ENCODE data around the gene NOL9. TPM values are rescaled to one million over a fixed set of nuclear protein-coding genes. Genes with fewer than 3 reads are reported as not detected.

NOL9 gene
- total and polyA plus RNA-seq, 2 of the 13 experiments (the other 11 are each of a cell fraction or from before 2014, with no cell fraction given): 18.0 to 24.7 TPM

DNA sequence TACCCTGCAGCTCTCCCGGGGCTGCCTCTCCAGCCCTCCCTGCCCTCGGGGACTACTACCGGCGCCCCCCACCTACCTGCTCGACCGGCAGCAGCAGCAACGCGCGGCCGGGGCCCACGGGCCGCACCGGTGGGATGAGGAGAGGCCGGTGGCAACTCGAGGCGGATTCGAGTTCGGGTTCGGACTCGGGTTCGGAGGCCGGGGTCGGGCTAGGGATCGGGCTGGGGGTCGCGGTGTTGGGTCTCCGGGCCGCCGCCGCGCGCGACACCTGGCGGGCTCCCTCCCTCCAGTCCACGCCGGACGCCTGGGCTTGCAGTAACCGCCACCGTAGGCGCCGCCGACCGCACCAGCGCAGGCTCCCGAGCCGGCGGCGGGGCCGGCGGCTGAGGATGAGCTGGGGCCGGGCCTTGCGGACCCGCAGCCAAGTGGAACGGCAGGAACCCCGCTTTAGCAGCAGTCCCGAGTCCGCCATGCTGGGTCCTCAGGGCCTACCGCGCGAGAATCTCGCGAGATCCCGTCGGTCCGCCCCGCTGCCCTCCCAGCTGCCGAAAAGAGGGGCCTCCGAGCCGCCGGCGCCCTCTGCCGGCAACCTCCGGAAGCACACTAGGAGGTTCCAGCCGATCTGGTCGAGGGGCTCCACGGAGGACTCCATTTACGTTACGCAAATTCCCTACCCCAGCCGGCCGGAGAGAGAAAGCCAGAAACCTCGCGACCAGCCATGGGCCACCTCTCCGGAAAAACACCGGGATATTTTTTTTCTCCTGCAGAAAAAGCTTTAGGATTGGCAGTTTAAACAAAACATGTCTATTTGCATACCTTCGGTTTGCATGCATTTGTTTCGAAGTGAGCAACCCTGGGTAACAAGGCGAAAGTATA, at the start of gene NOL9 (continued):
- TF ChIP-seq, protein P1, sequence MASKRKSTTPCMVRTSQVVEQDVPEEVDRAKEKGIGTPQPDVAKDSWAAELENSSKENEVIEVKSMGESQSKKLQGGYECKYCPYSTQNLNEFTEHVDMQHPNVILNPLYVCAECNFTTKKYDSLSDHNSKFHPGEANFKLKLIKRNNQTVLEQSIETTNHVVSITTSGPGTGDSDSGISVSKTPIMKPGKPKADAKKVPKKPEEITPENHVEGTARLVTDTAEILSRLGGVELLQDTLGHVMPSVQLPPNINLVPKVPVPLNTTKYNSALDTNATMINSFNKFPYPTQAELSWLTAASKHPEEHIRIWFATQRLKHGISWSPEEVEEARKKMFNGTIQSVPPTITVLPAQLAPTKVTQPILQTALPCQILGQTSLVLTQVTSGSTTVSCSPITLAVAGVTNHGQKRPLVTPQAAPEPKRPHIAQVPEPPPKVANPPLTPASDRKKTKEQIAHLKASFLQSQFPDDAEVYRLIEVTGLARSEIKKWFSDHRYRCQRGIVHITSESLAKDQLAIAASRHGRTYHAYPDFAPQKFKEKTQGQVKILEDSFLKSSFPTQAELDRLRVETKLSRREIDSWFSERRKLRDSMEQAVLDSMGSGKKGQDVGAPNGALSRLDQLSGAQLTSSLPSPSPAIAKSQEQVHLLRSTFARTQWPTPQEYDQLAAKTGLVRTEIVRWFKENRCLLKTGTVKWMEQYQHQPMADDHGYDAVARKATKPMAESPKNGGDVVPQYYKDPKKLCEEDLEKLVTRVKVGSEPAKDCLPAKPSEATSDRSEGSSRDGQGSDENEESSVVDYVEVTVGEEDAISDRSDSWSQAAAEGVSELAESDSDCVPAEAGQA (IDR thresholded peaks at IDR 0.05; ENCODE audit: low read depth): peak; percentile 83
- TF ChIP-seq, protein P1 (CRISPR knock-in tag; IDR thresholded peaks at IDR 0.05; ENCODE audit: borderline replicate concordance): 0 out of 2 replicates have a peak, but pooled peaks have one; percentile 73
- TF ChIP-seq ZNF333 (CRISPR knock-in tag; IDR thresholded peaks at IDR 0.05; ENCODE audit: borderline replicate concordance) (peak; percentile 59; the same call in 1 of the 2 replicates), ARNT2 (CRISPR knock-in tag; IDR thresholded peaks at IDR 0.05; ENCODE audit: low read depth) (peak; percentile 98), ZNF652 (CRISPR knock-in tag; IDR thresholded peaks at IDR 0.05; ENCODE audit: borderline replicate concordance, low read depth) (no peak), ZNF205 (CRISPR knock-in tag; IDR thresholded peaks at IDR 0.05) (0 out of 2 replicates have a peak, but pooled peaks have one; percentile 41), ZNF136 (CRISPR knock-in tag; IDR thresholded peaks at IDR 0.05; ENCODE audit: low read depth) (no peak), NFE2L2 (IDR thresholded peaks at IDR 0.05; ENCODE audit: low read length) (no peak), ZNF670 (CRISPR knock-in tag; IDR thresholded peaks at IDR 0.05; ENCODE audit: borderline replicate concordance) (no peak)
- TF ChIP-seq, protein P2, sequence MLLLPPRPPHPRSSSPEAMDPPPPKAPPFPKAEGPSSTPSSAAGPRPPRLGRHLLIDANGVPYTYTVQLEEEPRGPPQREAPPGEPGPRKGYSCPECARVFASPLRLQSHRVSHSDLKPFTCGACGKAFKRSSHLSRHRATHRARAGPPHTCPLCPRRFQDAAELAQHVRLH (CRISPR knock-in tag; IDR thresholded peaks at IDR 0.05; ENCODE audit: borderline replicate concordance, low read depth): peak; percentile 85; the same call in 1 of the 2 replicates
- TF ChIP-seq, protein P3, sequence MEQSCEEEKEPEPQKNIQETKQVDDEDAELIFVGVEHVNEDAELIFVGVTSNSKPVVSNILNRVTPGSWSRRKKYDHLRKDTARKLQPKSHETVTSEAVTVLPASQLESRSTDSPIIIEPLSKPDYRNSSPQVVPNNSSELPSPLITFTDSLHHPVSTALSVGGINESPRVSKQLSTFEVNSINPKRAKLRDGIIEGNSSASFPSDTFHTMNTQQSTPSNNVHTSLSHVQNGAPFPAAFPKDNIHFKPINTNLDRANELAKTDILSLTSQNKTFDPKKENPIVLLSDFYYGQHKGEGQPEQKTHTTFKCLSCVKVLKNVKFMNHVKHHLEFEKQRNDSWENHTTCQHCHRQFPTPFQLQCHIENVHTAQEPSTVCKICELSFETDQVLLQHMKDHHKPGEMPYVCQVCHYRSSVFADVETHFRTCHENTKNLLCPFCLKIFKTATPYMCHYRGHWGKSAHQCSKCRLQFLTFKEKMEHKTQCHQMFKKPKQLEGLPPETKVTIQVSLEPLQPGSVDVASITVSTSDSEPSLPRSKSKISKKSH (CRISPR knock-in tag; IDR thresholded peaks at IDR 0.05; ENCODE audit: borderline replicate concordance): no peak
- TF ChIP-seq, protein P4, sequence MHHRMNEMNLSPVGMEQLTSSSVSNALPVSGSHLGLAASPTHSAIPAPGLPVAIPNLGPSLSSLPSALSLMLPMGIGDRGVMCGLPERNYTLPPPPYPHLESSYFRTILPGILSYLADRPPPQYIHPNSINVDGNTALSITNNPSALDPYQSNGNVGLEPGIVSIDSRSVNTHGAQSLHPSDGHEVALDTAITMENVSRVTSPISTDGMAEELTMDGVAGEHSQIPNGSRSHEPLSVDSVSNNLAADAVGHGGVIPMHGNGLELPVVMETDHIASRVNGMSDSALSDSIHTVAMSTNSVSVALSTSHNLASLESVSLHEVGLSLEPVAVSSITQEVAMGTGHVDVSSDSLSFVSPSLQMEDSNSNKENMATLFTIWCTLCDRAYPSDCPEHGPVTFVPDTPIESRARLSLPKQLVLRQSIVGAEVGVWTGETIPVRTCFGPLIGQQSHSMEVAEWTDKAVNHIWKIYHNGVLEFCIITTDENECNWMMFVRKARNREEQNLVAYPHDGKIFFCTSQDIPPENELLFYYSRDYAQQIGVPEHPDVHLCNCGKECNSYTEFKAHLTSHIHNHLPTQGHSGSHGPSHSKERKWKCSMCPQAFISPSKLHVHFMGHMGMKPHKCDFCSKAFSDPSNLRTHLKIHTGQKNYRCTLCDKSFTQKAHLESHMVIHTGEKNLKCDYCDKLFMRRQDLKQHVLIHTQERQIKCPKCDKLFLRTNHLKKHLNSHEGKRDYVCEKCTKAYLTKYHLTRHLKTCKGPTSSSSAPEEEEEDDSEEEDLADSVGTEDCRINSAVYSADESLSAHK (CRISPR knock-in tag; IDR thresholded peaks at IDR 0.05; ENCODE audit: borderline replicate concordance): no peak
- TF ChIP-seq, protein P5, sequence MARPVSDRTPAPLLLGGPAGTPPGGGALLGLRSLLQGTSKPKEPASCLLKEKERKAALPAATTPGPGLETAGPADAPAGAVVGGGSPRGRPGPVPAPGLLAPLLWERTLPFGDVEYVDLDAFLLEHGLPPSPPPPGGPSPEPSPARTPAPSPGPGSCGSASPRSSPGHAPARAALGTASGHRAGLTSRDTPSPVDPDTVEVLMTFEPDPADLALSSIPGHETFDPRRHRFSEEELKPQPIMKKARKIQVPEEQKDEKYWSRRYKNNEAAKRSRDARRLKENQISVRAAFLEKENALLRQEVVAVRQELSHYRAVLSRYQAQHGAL (CRISPR knock-in tag; IDR thresholded peaks at IDR 0.05; ENCODE audit: not compliant biosample characterization): no peak
- TF ChIP-seq, protein P6, sequence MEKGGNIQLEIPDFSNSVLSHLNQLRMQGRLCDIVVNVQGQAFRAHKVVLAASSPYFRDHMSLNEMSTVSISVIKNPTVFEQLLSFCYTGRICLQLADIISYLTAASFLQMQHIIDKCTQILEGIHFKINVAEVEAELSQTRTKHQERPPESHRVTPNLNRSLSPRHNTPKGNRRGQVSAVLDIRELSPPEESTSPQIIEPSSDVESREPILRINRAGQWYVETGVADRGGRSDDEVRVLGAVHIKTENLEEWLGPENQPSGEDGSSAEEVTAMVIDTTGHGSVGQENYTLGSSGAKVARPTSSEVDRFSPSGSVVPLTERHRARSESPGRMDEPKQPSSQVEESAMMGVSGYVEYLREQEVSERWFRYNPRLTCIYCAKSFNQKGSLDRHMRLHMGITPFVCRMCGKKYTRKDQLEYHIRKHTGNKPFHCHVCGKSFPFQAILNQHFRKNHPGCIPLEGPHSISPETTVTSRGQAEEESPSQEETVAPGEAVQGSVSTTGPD (CRISPR knock-in tag; IDR thresholded peaks at IDR 0.05): no peak
